Measurements from ENCODE around the gene AGAP9. TPM values are rescaled to one million over a fixed set of nuclear protein-coding genes. Genes with fewer than 3 reads are reported as not detected.
"Not testable (repeated sequence)": the region's sequence is repeated elsewhere in the genome, so short reads cannot be mapped to it uniquely, and the experiment has no call there.

The AGAP9 gene
- total and polyA plus RNA-seq, 3 donors from 2014 or later, result 17.5 to 29.8 (median 26.0) TPM

- H3K4me3 ChIP-seq, result no peak overlapping the region
- WGBS, 2 donors, result 100% methylated on average over 1 of the region's 1 CpG
- no peaks in the 10 kb centered on the region for H3K27me3 ChIP-seq
These were observed 66.0 kb downstream of the AGAP9 start for GRCh38 chr10:47457528-47457820.

GRCh38 chr10:47456794-47457527 lies 66.5 kb downstream of the AGAP9 start:
- no peaks in the 10 kb centered on the region for H3K36me3 ChIP-seq (ENCODE audit: low read depth, missing control alignments)
- WGBS, 2 donors, result 64 to 82% methylated on average over 3 to 6 of the region's 6 CpGs
- no peak for TF ChIP-seq POLR2A (IDR thresholded peaks at IDR 0.05)
- no peak for TF ChIP-seq CTCF (IDR thresholded peaks at IDR 0.05)
- H3K27me3 ChIP-seq, result no peaks in the 10 kb centered on the region
- DNase-seq, result peak; percentile 40
- no peak overlapping the region for H3K27ac ChIP-seq
- no peak overlapping the region for H3K4me3 ChIP-seq
- intact Hi-C loops (cut with DNase I; ENCODE audit: low total_unique reads), result no loop called here
- H3K9me3 ChIP-seq, result no peaks in the 10 kb centered on the region
- peaks cover 17% of the 10 kb centered on the region for H3K4me1 ChIP-seq

More at GRCh38 chr10:47457528-47457820, 66.0 kb downstream of the AGAP9 start:
- no peak for DNase-seq
- H3K9me3 ChIP-seq, result no peaks in the 10 kb centered on the region
- TF ChIP-seq CTCF (IDR thresholded peaks at IDR 0.05) (no peak), POLR2A (IDR thresholded peaks at IDR 0.05) (no peak)
- intact Hi-C loops (cut with DNase I; ENCODE audit: low total_unique reads), result no loop called here
- H3K4me1 ChIP-seq, result peaks cover 17% of the 10 kb centered on the region
- no peaks in the 10 kb centered on the region for H3K36me3 ChIP-seq (ENCODE audit: low read depth, missing control alignments)
- no peak overlapping the region for H3K27ac ChIP-seq

- no peak overlapping the region for H3K27ac ChIP-seq
- no peak for DNase-seq
- H3K27me3 ChIP-seq, result no peaks in the 10 kb centered on the region
- no peaks in the 10 kb centered on the region for H3K36me3 ChIP-seq (ENCODE audit: low read depth, missing control alignments)
- 60 to 66% methylated on average over 4 to 8 of the region's 8 CpGs for WGBS, 2 donors
- intact Hi-C loops (cut with DNase I; ENCODE audit: low total_unique reads), result no loop called here
- H3K4me3 ChIP-seq, result no peak overlapping the region
- H3K9me3 ChIP-seq, result no peaks in the 10 kb centered on the region
- no peak for TF ChIP-seq CTCF (IDR thresholded peaks at IDR 0.05)
- no peak for TF ChIP-seq POLR2A (IDR thresholded peaks at IDR 0.05)
- peaks cover 17% of the 10 kb centered on the region for H3K4me1 ChIP-seq
These were observed 67.2 kb downstream of the AGAP9 start for GRCh38 chr10:47456079-47456785.

GRCh38 chr10:47455350-47456078 lies 67.9 kb downstream of the AGAP9 start:
- intact Hi-C loops (cut with DNase I; ENCODE audit: low total_unique reads); H3K27me3 ChIP-seq; H3K27ac ChIP-seq; H3K4me3 ChIP-seq; DNase-seq; H3K9me3 ChIP-seq; H3K36me3 ChIP-seq (ENCODE audit: low read depth, missing control alignments): not testable (repeated sequence)
- peaks cover 17% of the 10 kb centered on the region for H3K4me1 ChIP-seq
- WGBS, 2 donors, result 73 to 77% methylated on average over 9 of the region's 9 CpGs

GRCh38 chr10:47454780-47455058 lies 68.7 kb downstream of the AGAP9 start:
- Histone ChIP-seq H3K27me3 (no peaks in the 10 kb centered on the region), H3K27ac (no peak overlapping the region), H3K4me1 (peaks cover 17% of the 10 kb centered on the region), H3K36me3 (ENCODE audit: low read depth, missing control alignments) (no peaks in the 10 kb centered on the region), H3K4me3 (no peak overlapping the region), H3K9me3 (no peaks in the 10 kb centered on the region)
- TF ChIP-seq CTCF (IDR thresholded peaks at IDR 0.05) (no peak), POLR2A (IDR thresholded peaks at IDR 0.05) (no peak)
- WGBS, 2 donors, result 92 to 93% methylated on average over 3 of the region's 3 CpGs
- intact Hi-C loops (cut with DNase I; ENCODE audit: low total_unique reads), result no loop called here
- DNase-seq, result no peak

Measured in testis (tissue), 3 donors.